ENCODE data around the gene PAXIP1. TPM values are rescaled to one million over a fixed set of nuclear protein-coding genes. Genes with fewer than 3 reads are reported as not detected.

PAXIP1 gene
- total and polyA plus RNA-seq, 2 donors (not counting 1 experiment from before 2014, with no cell fraction given) = 5.8 to 6.4 TPM

DNA sequence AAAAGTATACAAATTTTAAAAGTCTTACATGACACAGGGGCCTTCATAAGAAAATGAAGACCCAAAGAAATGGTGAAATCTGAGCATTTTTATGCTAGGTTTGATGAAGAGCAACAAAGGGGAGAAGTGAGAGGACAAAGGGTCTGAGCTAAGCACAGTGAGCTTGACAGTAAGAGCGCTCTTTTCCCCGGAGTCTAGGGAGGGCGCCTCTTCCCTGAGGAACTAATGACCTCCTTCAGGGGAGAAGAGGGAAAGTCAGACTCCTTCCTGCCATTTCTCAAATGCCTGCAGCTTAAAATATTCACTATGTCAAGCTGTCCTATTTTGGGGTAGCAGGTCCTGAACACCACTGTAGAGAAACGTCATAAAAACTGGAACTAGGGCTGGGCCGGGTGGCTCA, 18.1 kb upstream of the PAXIP1 start:
- DNase-seq (ENCODE audit: low read depth in 2 of 2) = no peak
- Histone ChIP-seq H4K20me1 (ENCODE audit: control insufficient read depth, extremely low read depth, insufficient read depth, low read length) (no peaks in the 10 kb centered on the region), H3K4me1 (ENCODE audit: control insufficient read depth, extremely low read depth, insufficient read depth, low read length) (no peaks in the 10 kb centered on the region), H3K9me3 (ENCODE audit: control insufficient read depth, insufficient read depth, low read depth, low read length) (no peaks in the 10 kb centered on the region), H3K9ac (ENCODE audit: insufficient read depth, low read length) (no peak overlapping the region), H3K4me2 (ENCODE audit: extremely low read depth, insufficient read depth, low read length) (no peak overlapping the region), H3K27me3 (ENCODE audit: control insufficient read depth, insufficient read depth, low read length) (no peaks in the 10 kb centered on the region), H3K36me3 (ENCODE audit: control insufficient read depth, insufficient read depth, low read length) (no peaks in the 10 kb centered on the region), H3K27ac (ENCODE audit: insufficient read depth, low read length) (no peak overlapping the region), H3K4me3 (replicated peaks in 1 of 4; ENCODE audit: control extremely low read depth in 1 of 4, insufficient read depth in 1 of 4, low read depth in 3 of 4, low read length in 4 of 4) (no peak overlapping the region), H3K79me2 (ENCODE audit: control insufficient read depth, insufficient read depth, low read length) (no peaks in the 10 kb centered on the region), H2AFZ (ENCODE audit: low read length) (no peak overlapping the region)
- no peak for TF ChIP-seq EZH2 (IDR thresholded peaks at IDR 0.05; ENCODE audit: low read length, missing control alignments)
- no peak for TF ChIP-seq CTCF (conservative IDR thresholded peaks at IDR 0.05 in 1 of 2, IDR thresholded peaks at IDR 0.05 in 1 of 2; ENCODE audit: low read depth in 1 of 2, low read length in 2 of 2)

DNA sequence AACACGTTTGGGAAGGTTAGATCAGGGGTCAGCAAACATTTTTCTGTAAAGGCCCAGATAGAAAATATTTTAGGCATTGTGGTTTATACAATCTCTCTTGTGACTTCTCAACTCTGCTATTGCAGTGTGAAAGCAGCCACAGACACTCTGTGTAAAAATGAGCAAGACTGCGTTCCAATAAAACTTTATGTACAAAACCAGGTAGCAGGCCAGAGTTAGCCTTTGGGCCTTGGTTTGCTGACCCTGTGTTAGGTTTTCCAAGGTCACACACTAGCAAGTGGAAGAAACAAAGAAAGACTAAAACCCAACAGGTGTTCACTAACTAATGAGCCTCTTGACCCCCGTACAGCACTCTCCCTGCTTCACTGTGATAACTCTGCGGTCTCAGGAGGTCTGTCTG, 14.9 kb upstream of the PAXIP1 start:
- Histone ChIP-seq H3K9me3 (ENCODE audit: control insufficient read depth, insufficient read depth, low read depth, low read length) (no peaks in the 10 kb centered on the region), H3K79me2 (ENCODE audit: control insufficient read depth, insufficient read depth, low read length) (no peaks in the 10 kb centered on the region), H3K36me3 (ENCODE audit: control insufficient read depth, insufficient read depth, low read length) (no peaks in the 10 kb centered on the region), H3K4me3 (replicated peaks in 1 of 4; ENCODE audit: control extremely low read depth in 1 of 4, insufficient read depth in 1 of 4, low read depth in 3 of 4, low read length in 4 of 4) (no peak overlapping the region), H3K27me3 (ENCODE audit: control insufficient read depth, insufficient read depth, low read length) (no peaks in the 10 kb centered on the region), H3K4me2 (ENCODE audit: extremely low read depth, insufficient read depth, low read length) (no peak overlapping the region), H2AFZ (ENCODE audit: low read length) (no peak overlapping the region), H3K4me1 (ENCODE audit: control insufficient read depth, extremely low read depth, insufficient read depth, low read length) (no peaks in the 10 kb centered on the region), H3K27ac (ENCODE audit: insufficient read depth, low read length) (no peak overlapping the region), H3K9ac (ENCODE audit: insufficient read depth, low read length) (no peak overlapping the region), H4K20me1 (ENCODE audit: control insufficient read depth, extremely low read depth, insufficient read depth, low read length) (no peaks in the 10 kb centered on the region)
- DNase-seq (ENCODE audit: low read depth in 2 of 2) = no peak
- no peak for TF ChIP-seq CTCF (conservative IDR thresholded peaks at IDR 0.05 in 1 of 2, IDR thresholded peaks at IDR 0.05 in 1 of 2; ENCODE audit: low read depth in 1 of 2, low read length in 2 of 2)
- TF ChIP-seq EZH2 (IDR thresholded peaks at IDR 0.05; ENCODE audit: low read length, missing control alignments) = no peak

DNA sequence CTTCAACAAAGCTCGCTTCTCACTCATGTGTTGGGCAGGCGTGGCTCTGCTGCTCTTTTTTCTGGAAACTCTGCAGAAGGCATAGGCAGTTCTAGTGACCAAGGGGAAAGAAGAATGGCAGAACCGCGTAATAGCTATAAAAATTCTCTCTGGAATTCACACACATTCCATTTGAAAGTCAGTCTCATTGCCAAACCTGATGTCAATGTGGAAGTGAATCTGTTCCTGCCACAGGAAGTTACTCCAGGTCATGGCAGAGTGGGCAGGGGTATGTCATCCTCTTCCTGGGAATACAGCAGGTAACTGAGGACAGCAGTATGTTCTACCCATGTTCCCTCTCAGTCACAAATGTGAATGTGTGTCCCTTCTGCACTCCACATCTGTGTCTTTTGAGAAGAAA, 8.2 kb upstream of the PAXIP1 start:
- no peak overlapping the region for H3K4me2 ChIP-seq (ENCODE audit: extremely low read depth, insufficient read depth, low read length)
- no peak overlapping the region for H3K4me3 ChIP-seq (replicated peaks in 1 of 4; ENCODE audit: control extremely low read depth in 1 of 4, insufficient read depth in 1 of 4, low read depth in 3 of 4, low read length in 4 of 4)
- no peaks in the 10 kb centered on the region for H3K79me2 ChIP-seq (ENCODE audit: control insufficient read depth, insufficient read depth, low read length)
- H4K20me1 ChIP-seq (ENCODE audit: control insufficient read depth, extremely low read depth, insufficient read depth, low read length) = no peaks in the 10 kb centered on the region
- no peaks in the 10 kb centered on the region for H3K4me1 ChIP-seq (ENCODE audit: control insufficient read depth, extremely low read depth, insufficient read depth, low read length)
- H3K9ac ChIP-seq (ENCODE audit: insufficient read depth, low read length) = no peak overlapping the region
- H2AFZ ChIP-seq (ENCODE audit: low read length) = no peak overlapping the region
- no peaks in the 10 kb centered on the region for H3K27me3 ChIP-seq (ENCODE audit: control insufficient read depth, insufficient read depth, low read length)
- no peaks in the 10 kb centered on the region for H3K9me3 ChIP-seq (ENCODE audit: control insufficient read depth, insufficient read depth, low read depth, low read length)
- H3K36me3 ChIP-seq (ENCODE audit: control insufficient read depth, insufficient read depth, low read length) = no peaks in the 10 kb centered on the region
- H3K27ac ChIP-seq (ENCODE audit: insufficient read depth, low read length) = no peak overlapping the region
- DNase-seq (ENCODE audit: low read depth in 2 of 2) = no peak
- no peak for TF ChIP-seq CTCF (conservative IDR thresholded peaks at IDR 0.05 in 1 of 2, IDR thresholded peaks at IDR 0.05 in 1 of 2; ENCODE audit: low read depth in 1 of 2, low read length in 2 of 2)
- no peak for TF ChIP-seq EZH2 (IDR thresholded peaks at IDR 0.05; ENCODE audit: low read length, missing control alignments)
